Spleen (tissue), 7 donors: ENCODE results near the gene CACNA1D.

Source experiments
- POLR2AphosphoS5 ChIP-seq, 3 donors: sonication (generic); formaldehyde crosslinking; IDR thresholded peaks; one replicate each; pipeline ENCODE4 v1.5.1; 2017; ENCODE audit warnings: antibody characterized with exemption in 3 of 3
- TF ChIP-seq, protein P1 (sequence below), 11 experiments: fragments of 200-600 bp in 7 of 11; fragments of 450-650 bp in 4 of 11; sonication (generic) in 4 of 11; IDR thresholded peaks in 8 of 11; conservative IDR thresholded peaks in 3 of 11; 1 replicate in 7 of 11; 2 replicates in 4 of 11; pipeline versions ENCODE4 v1.4.0 to v1.8.0; 2016 to 2021; ENCODE audit warnings: antibody characterized with exemption in 11 of 11, inconsistent platforms in 4 of 11, mild to moderate bottlenecking in 1 of 11
- donor health status: DM: no; HTN: no; CAD: no; lungs with moderate emphysema.
- donor health status: DM: no; HTN: no; CAD: no.
- donor health status: DM: no; HTN: no; CAD: no.

DNA sequence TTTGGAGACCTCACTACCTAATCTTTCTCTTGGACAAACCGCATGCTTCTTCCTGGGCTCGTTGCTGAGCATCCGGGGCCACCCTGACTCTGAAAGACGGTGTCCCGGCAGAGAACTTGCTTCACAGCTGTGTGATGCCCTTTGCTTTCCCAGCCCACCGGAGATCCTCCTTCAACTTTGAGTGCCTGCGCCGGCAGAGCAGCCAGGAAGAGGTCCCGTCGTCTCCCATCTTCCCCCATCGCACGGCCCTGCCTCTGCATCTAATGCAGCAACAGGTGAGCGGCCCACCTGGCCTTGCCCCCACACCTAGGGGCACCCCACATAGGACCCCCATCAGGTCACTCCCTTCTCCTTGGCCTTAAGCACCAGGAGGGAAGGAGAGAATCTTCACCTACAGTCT is 314.1 kb downstream of the CACNA1D start:
- no peak for TF ChIP-seq POLR2AphosphoS5 (IDR thresholded peaks at IDR 0.05)
- TF ChIP-seq, protein P1, sequence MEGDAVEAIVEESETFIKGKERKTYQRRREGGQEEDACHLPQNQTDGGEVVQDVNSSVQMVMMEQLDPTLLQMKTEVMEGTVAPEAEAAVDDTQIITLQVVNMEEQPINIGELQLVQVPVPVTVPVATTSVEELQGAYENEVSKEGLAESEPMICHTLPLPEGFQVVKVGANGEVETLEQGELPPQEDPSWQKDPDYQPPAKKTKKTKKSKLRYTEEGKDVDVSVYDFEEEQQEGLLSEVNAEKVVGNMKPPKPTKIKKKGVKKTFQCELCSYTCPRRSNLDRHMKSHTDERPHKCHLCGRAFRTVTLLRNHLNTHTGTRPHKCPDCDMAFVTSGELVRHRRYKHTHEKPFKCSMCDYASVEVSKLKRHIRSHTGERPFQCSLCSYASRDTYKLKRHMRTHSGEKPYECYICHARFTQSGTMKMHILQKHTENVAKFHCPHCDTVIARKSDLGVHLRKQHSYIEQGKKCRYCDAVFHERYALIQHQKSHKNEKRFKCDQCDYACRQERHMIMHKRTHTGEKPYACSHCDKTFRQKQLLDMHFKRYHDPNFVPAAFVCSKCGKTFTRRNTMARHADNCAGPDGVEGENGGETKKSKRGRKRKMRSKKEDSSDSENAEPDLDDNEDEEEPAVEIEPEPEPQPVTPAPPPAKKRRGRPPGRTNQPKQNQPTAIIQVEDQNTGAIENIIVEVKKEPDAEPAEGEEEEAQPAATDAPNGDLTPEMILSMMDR (IDR thresholded peaks at IDR 0.05 in 8 of 11, conservative IDR thresholded peaks at IDR 0.05 in 3 of 11): no peak
